SK-N-SH (cell line): ENCODE measurements around the gene CFAP299.

Experiments
- CTCF ChIP-seq: fragments of 200-600 bp; sonication (generic); IDR thresholded peaks from 2 replicates; pipeline ENCODE4 v1.6.1; 2017; ENCODE audit warnings: antibody characterized with exemption, mild to moderate bottlenecking, moderate library complexity
- GABPA ChIP-seq: IDR thresholded peaks from 2 replicates; pipeline ENCODE4 v1.4.0; 2012; ENCODE audit warnings: low read depth, mild to moderate bottlenecking
- IRF3 ChIP-seq: fragments of 150-350 bp; IDR thresholded peaks from 2 replicates; pipeline ENCODE4 v1.6.1; 2016; ENCODE audit warnings: mild to moderate bottlenecking, low read depth, low read length
- REST ChIP-seq: IDR thresholded peaks from 2 replicates; pipeline ENCODE4 v1.6.1; 2012; ENCODE audit warnings: mild to moderate bottlenecking, low read depth, low read length, moderate library complexity

GRCh38 chr4:80489798-80490197 is 154.3 kb downstream of the CFAP299 start:
- TF ChIP-seq CTCF: no peak
- no peak for TF ChIP-seq REST
- TF ChIP-seq IRF3: no peak
- TF ChIP-seq GABPA: no peak
